Epithelial cell of esophagus (primary cell): Measurements from ENCODE around the gene UGGT2.
"Not testable (repeated sequence)": the region's sequence is repeated elsewhere in the genome, so short reads cannot be mapped to it uniquely, and the experiment has no call there.

ENCODE experiments used
- DNase-seq: peaks from one replicate; pipeline ENCODE4 v3.0.0; 2010; ENCODE audit warnings: low read depth
- H3K4me3 ChIP-seq: 2 replicates; pipeline ENCODE4 v1.5.1; 2011; ENCODE audit warnings: mild to moderate bottlenecking, low read length, control low read depth
- TF ChIP-seq, protein P1 (sequence below): IDR thresholded peaks from 2 replicates; pipeline ENCODE4 v1.5.1; 2011; ENCODE audit warnings: low read depth, mild to moderate bottlenecking, low read length, control low read depth, inconsistent platforms; ENCODE audit not compliant: insufficient read depth; ENCODE audit errors: missing control alignments

Gene UGGT2

DNA sequence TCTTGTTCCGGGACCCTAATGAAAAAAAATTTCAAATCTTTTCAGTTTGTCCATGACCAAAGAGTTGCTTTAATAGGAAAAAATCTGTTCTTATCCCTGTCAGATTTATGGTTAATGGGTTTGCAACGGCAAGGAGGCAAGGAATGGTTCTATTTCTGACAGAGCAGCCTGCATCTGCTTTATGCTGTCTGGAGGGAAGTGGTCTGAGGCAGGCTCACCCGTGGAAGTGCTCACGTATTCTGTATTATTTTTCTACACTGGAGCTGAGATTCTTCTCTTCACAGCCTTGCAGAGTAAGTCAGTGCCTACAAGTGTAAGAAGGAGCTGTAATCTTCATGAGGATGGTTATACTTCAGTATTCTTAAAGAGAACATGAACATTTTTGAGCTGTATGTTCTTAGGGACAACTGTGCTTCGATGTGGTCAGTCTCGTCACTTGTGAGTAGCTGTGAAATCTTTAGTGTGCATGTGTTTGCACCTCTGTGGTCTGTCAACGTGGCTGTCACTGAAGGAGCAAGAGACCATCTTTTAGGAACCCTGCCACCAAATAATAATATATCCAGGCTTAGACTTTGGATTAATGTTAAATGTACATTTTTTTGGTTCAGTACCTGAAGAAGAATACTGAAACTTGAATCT lies 262.0 kb downstream of the UGGT2 start:
- no peak for DNase-seq
- TF ChIP-seq, protein P1, sequence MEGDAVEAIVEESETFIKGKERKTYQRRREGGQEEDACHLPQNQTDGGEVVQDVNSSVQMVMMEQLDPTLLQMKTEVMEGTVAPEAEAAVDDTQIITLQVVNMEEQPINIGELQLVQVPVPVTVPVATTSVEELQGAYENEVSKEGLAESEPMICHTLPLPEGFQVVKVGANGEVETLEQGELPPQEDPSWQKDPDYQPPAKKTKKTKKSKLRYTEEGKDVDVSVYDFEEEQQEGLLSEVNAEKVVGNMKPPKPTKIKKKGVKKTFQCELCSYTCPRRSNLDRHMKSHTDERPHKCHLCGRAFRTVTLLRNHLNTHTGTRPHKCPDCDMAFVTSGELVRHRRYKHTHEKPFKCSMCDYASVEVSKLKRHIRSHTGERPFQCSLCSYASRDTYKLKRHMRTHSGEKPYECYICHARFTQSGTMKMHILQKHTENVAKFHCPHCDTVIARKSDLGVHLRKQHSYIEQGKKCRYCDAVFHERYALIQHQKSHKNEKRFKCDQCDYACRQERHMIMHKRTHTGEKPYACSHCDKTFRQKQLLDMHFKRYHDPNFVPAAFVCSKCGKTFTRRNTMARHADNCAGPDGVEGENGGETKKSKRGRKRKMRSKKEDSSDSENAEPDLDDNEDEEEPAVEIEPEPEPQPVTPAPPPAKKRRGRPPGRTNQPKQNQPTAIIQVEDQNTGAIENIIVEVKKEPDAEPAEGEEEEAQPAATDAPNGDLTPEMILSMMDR, result no peak
- no peak overlapping the region for H3K4me3 ChIP-seq

DNA sequence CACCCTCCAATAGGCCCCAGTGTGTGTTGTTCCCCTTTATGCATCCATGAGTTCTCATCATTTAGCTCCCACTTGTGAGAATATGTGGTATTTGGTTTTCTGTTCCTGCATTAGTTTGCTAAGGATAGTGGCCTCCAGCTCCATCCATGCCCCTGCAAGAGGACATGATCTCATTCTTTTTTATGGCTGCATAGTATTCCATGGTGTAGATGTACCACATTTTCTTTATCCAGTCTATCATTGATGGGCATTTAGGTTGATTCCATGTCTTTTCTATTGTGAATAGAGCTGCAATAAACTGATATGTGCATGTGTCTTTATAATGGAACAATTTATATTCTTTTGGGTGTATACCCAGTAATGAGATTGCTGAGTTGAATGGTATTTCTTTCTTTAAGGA lies 263.9 kb downstream of the UGGT2 start:
- DNase-seq, H3K4me3 ChIP-seq: not testable (repeated sequence)

- TF ChIP-seq, protein P1, result no peak
- H3K4me3 ChIP-seq, result no peak overlapping the region
- DNase-seq, result no peak
Observed at GRCh38 chr13:95788100-95788463, 265.1 kb downstream of the UGGT2 start.

DNA sequence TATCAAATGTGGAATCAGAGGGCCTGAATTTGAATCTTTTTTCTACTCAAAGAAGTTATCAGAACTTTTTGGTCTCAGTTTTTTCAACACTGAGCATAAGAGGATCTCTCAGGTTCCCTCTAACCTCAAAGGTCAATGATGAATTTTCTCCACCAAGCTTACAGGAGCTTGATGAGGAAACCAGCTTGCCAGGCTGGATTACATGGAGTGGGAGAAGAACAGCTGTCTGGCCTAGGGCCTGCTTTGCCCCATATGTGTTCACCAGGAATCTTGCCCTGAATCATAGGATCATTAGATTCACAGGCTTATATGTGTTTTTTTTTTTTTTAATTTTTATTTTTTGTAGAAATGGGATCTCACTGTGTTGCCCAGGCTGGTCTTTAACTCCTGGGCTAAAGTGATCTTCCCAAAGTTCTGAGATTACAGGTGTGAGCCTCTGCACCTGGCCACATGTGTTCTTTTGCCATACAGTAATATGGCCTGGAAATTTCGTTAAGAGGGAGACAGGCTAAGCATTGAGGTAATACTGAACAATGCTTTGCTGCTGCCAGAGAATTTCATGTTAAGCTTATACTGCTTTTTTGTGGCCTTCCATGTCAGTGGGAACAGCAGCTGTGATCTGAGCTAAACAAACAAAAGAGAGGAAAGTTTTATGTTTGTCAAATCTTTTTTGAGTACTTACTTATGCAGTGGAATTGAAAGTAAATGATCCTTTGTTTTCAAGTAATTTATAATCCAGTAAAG lies 265.7 kb downstream of the UGGT2 start:
- H3K4me3 ChIP-seq, result no peak overlapping the region
- TF ChIP-seq, protein P1, result no peak
- DNase-seq, result peak; percentile 9

GRCh38 chr13:95784900-95785290 lies 268.3 kb downstream of the UGGT2 start:
- H3K4me3 ChIP-seq, result no peak overlapping the region
- TF ChIP-seq, protein P1, result no peak
- DNase-seq, result peak; percentile 59

- TF ChIP-seq, protein P1, result no peak
- H3K4me3 ChIP-seq, result no peak overlapping the region
- DNase-seq, result peak; percentile 60
Observed at GRCh38 chr13:95784161-95784899, 268.9 kb downstream of the UGGT2 start.

DNA sequence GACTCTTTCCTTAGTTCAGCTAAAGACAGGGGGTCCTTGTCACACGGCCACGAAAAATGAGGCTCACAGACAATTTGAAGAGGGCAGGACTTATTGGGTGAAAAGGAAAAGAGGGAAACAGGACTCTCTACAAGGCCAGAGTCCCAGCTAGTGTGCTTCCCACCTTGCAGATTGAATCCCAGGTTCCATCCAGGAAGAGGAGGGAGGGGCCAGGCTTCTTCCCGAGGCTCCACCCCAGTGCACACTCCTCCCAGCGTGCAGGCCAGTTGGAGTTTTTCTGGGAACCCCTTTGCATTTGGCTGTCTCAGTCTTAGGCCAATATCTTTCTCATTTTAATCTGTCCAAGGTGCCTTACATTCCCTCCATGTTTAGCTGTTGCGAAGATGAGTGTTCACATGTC lies 269.5 kb downstream of the UGGT2 start:
- TF ChIP-seq, protein P1, result no peak
- DNase-seq, result no peak
- H3K4me3 ChIP-seq, result no peak overlapping the region

DNA sequence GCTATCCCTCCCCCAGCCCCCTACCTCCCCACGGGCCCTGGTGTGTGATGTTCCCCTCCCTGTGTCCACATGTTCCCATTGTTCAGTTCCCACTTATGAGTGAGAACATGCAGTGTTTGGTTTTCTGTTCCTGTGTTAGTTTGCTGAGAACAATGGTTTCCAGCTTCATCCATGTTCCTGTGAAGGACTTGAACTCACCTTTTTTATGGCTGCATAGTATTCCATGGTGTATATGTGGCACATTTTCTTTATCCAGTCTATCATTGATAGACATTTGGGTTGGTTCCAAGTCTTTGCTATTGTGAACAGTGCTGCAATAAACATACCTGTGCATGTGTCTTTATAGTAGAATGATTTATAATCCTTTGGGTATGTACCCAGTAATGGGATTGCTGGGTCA lies 271.3 kb downstream of the UGGT2 start:
- not testable (repeated sequence) for DNase-seq, H3K4me3 ChIP-seq
